GM12878 (cell line): Measurements from ENCODE around the gene BSN. TPM values are rescaled to one million over a fixed set of nuclear protein-coding genes. Genes with fewer than 3 reads are reported as not detected.

Source experiments
- ATAC-seq: fragments of 200-7000 bp; cut with Tn5 transposase; 3 replicates; pipeline ENCODE4 v1.9.1; 2020; ENCODE audit warnings: mild to moderate bottlenecking, moderate library complexity
- BruUV-seq: library from RNA; stranded (reverse); fragments of 400-500 nt; replicated peaks from 2 replicates; lab custom pipeline; 2021; lab: Mats Ljungman, UMichigan
- CTCF ChIA-PET: fragments of 300-600 bp; sonication (Branson Sonifier 250); formaldehyde crosslinking; extraction: SDS; loops from one replicate; lab custom pipeline; 2021; ENCODE audit warnings: inconsistent platforms; lab: Yijun Ruan, JAX
- POLR2A ChIA-PET: fragments of 350-600 bp; formaldehyde crosslinking; extraction: SDS; loops from one replicate; lab custom pipeline; 2021; ENCODE audit warnings: inconsistent platforms; lab: Charles Lee
- RAD21 ChIA-PET: fragments of 300-600 bp; sonication (Branson Sonifier 250); formaldehyde crosslinking; loops from one replicate; lab custom pipeline; 2023; ENCODE audit warnings: antibody characterized with exemption; ENCODE audit not compliant: unreplicated experiment; lab: Charles Lee
- SMC1A ChIA-PET: fragments of 300-600 bp; sonication (Branson Sonifier 250); formaldehyde crosslinking; loops from one replicate; lab custom pipeline; 2023; ENCODE audit not compliant: unreplicated experiment, uncharacterized antibody; lab: Charles Lee
- DNase-seq: peaks from one replicate; pipeline ENCODE4 v3.0.0-alpha.2; 2011; ENCODE audit warnings: low read depth, low spot score
- FAIRE-seq: peaks from 3 replicates; lab custom pipeline; 2011; peaks lifted over from hg19 to GRCh38; lab: Jason Lieb, UNC
- H2AFZ ChIP-seq: 2 replicates; pipeline ENCODE4 v1.6.0; 2011; ENCODE audit warnings: low read depth, low read length, control low read depth; ENCODE audit not compliant: control insufficient read depth
- H3K27ac ChIP-seq: 2 replicates; pipeline ENCODE4 v1.5.1; 2011; ENCODE audit warnings: control low read depth; ENCODE audit not compliant: control insufficient read depth, insufficient read depth
- H3K27me3 ChIP-seq, 2 experiments: replicated peaks in 1 of 2; 2 replicates each; pipeline versions ENCODE4 v1.6.0 to v1.6.1; 2011; ENCODE audit warnings: low read length in 1 of 2; ENCODE audit not compliant: control insufficient read depth in 2 of 2, insufficient read depth in 2 of 2
- H3K36me3 ChIP-seq, 2 experiments: 2 replicates each; pipeline ENCODE4 v1.5.1; 2011; ENCODE audit warnings: low read length in 1 of 2; ENCODE audit not compliant: control insufficient read depth in 2 of 2, insufficient read depth in 2 of 2
- H3K4me1 ChIP-seq: 2 replicates; pipeline ENCODE4 v1.6.1; 2011; ENCODE audit warnings: mild to moderate bottlenecking, low read length, moderate library complexity, mixed read lengths; ENCODE audit not compliant: control insufficient read depth, insufficient read depth
- H3K4me2 ChIP-seq: 2 replicates; pipeline ENCODE4 v1.6.0; 2011; ENCODE audit warnings: control low read depth; ENCODE audit not compliant: control insufficient read depth, insufficient read depth
- H3K4me3 ChIP-seq: fragments of 200-600 bp; sonication (generic); 2 replicates; pipeline ENCODE4 v1.5.1; 2016
- H3K79me2 ChIP-seq: 2 replicates; pipeline ENCODE4 v1.6.0; 2011; ENCODE audit warnings: low read length; ENCODE audit not compliant: control insufficient read depth, insufficient read depth
- H3K9ac ChIP-seq: 2 replicates; pipeline ENCODE4 v1.8.0; 2011; ENCODE audit warnings: low read length, control low read depth, mixed read lengths; ENCODE audit not compliant: control insufficient read depth, insufficient read depth
- H3K9me3 ChIP-seq: replicated peaks from 3 replicates; pipeline ENCODE4 v1.5.1; 2011; ENCODE audit warnings: mild to moderate bottlenecking, low read length; ENCODE audit not compliant: control insufficient read depth, insufficient read depth
- H4K20me1 ChIP-seq: 2 replicates; pipeline ENCODE4 v1.6.0; 2011; ENCODE audit not compliant: control insufficient read depth, insufficient read depth
- GATAD2B ChIP-seq: fragments of 450-650 bp; conservative IDR thresholded peaks from 2 replicates; pipeline ENCODE4 v1.6.1; 2017; ENCODE audit warnings: low read depth, mild to moderate bottlenecking, moderate library complexity
- HDAC6 ChIP-seq: fragments of 200-600 bp; sonication (generic); IDR thresholded peaks from one replicate; pipeline ENCODE4 v1.8.0; 2017; ENCODE audit warnings: antibody characterized with exemption; ENCODE audit not compliant: unreplicated experiment
- JUNB ChIP-seq: IDR thresholded peaks from 2 replicates; pipeline ENCODE4 v1.6.1; 2016; ENCODE audit warnings: antibody characterized with exemption, mild to moderate bottlenecking
- POLR2AphosphoS2 ChIP-seq: IDR thresholded peaks from 2 replicates; pipeline ENCODE4 v1.6.1; 2011; ENCODE audit warnings: low read depth, mild to moderate bottlenecking, low read length, improper control_type of control experiment, moderate library complexity
- SIN3A ChIP-seq: IDR thresholded peaks from 2 replicates; pipeline ENCODE4 v1.6.1; 2012; ENCODE audit warnings: low read depth, low read length, improper control_type of control experiment
- TCF3 ChIP-seq: IDR thresholded peaks from 2 replicates; pipeline ENCODE4 v1.6.1; 2012; ENCODE audit warnings: low read depth, mild to moderate bottlenecking, low read length, borderline replicate concordance; ENCODE audit not compliant: insufficient read depth
- ZNF207 ChIP-seq: fragments of 450-650 bp; IDR thresholded peaks from 2 replicates; pipeline ENCODE4 v1.6.1; 2014; ENCODE audit warnings: antibody characterized with exemption, mild to moderate bottlenecking, borderline replicate concordance
- ZNF622 ChIP-seq: fragments of 450-650 bp; IDR thresholded peaks from 2 replicates; pipeline ENCODE4 v1.6.1; 2017; ENCODE audit warnings: mild to moderate bottlenecking, inconsistent platforms
- WGBS: methylation state at CpG from one replicate; pipeline ENCODE4 v1.1.6; 2016; ENCODE audit warnings: low lambda C conversion rate; ENCODE audit not compliant: insufficient replicate concordance, insufficient coverage; ENCODE audit errors: missing lambda C conversion rate; 5-methylcytosine and 5-hydroxymethylcytosine counted together
- in situ Hi-C: fragments of 300-500 bp; cut with MboI; formaldehyde crosslinking; loops from 9 replicates; pipeline ENCODE4 v1.14.3; 2018; ENCODE audit warnings: mixed read lengths
- intact Hi-C: fragments of 100-400 bp; cut with micrococcal nuclease; formaldehyde crosslinking; loops from one replicate; pipeline ENCODE4 v1.14.2; 2022; ENCODE audit not compliant: unreplicated experiment
- polyA plus RNA-seq, 11 experiments: library from polyadenylated mRNA; depleted of rRNA in 4 of 11; unstranded in 6 of 11; stranded (reverse) in 5 of 11; fragments of >200 nt; fragmentation: Nextera tagmentation in 4 of 11; fragmentation: Illumina TruSeq in 1 of 11; extraction: Ambion mirVana in 4 of 11; extraction: Trizol in 1 of 11; gene quantifications; 1 replicate in 1 of 11; 2 replicates in 10 of 11; pipeline versions ENCODE4 v1.2.1 to v1.2.3, GENCODE V29; 2011 to 2016; ENCODE audit warnings: inconsistent platforms in 2 of 11, missing spikeins in 2 of 11, low read depth in 1 of 11
- total RNA-seq, 4 experiments: library from RNA; depleted of rRNA in 3 of 4; stranded (reverse); fragments of >200 nt in 3 of 4; fragmentation: Illumina TruSeq in 1 of 4; extraction: Trizol in 1 of 4; gene quantifications; 2 replicates each; pipeline versions ENCODE4 v1.2.1 to v1.2.3, GENCODE V29; 2013 to 2021
- TF ChIP-seq, protein P1 (sequence below): IDR thresholded peaks from 2 replicates; pipeline ENCODE4 v1.6.1; 2012; ENCODE audit warnings: low read depth, low read length, improper control_type of control experiment
- TF ChIP-seq, protein P2 (sequence below): IDR thresholded peaks from 2 replicates; pipeline ENCODE4 v1.6.1; 2012; ENCODE audit warnings: low read length, inconsistent platforms

Gene BSN
- total and polyA plus RNA-seq, 10 of the 15 experiments (the other 5 are each of a cell fraction or from before 2014, with no cell fraction given) = under 0.01 to 0.19 (median 0.05) TPM; not detected in 1

DNA sequence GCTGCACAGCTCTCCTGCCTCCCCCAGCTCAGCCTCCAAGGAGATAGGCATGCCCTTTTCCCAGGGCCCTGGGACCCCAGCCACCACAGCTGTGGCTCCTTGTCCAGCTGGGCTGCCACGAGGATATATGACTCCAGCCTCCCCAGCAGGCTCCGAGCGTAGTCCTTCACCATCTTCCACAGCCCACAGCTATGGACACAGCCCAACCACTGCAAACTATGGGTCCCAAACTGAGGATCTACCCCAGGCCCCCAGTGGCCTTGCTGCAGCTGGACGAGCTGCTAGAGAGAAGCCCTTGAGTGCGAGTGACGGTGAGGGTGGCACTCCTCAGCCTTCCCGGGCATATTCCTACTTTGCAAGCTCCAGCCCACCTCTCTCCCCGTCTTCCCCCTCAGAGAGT lies 99.3 kb downstream of the BSN start (continued):
- TF ChIP-seq, protein P1, sequence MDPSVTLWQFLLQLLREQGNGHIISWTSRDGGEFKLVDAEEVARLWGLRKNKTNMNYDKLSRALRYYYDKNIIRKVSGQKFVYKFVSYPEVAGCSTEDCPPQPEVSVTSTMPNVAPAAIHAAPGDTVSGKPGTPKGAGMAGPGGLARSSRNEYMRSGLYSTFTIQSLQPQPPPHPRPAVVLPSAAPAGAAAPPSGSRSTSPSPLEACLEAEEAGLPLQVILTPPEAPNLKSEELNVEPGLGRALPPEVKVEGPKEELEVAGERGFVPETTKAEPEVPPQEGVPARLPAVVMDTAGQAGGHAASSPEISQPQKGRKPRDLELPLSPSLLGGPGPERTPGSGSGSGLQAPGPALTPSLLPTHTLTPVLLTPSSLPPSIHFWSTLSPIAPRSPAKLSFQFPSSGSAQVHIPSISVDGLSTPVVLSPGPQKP = no peak

DNA sequence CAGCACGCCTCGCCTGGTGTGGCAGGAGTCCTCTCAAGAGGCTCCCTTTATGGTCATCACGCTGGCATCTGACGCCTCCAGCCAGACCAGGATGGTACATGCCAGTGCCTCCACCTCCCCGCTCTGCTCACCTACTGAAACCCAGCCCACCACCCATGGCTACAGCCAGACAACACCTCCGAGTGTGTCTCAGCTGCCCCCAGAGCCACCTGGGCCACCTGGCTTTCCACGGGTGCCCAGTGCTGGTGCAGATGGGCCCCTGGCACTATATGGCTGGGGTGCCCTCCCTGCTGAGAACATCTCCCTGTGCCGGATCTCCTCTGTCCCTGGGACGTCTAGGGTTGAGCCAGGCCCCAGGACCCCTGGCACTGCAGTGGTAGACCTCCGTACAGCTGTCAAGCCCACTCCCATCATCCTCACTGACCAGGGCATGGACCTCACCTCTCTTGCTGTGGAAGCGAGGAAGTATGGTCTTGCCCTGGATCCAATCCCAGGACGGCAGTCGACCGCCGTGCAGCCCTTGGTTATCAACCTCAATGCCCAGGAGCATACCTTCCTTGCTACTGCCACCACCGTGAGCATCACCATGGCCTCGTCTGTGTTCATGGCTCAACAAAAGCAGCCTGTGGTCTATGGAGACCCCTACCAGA lies 100.0 kb downstream of the BSN start:
- DNase-seq (no peak), FAIRE-seq (no peak), ATAC-seq (no peak)
- H3K36me3 ChIP-seq = no peaks in the 10 kb centered on the region
- TF ChIP-seq ZNF207 = no peak
- no peak for TF ChIP-seq GATAD2B
- TF ChIP-seq SIN3A = no peak
- TF ChIP-seq JUNB = no peak
- TF ChIP-seq ZNF622 = no peak
- no peak for TF ChIP-seq POLR2AphosphoS2
- TF ChIP-seq HDAC6 = no peak
- TF ChIP-seq, protein P2, sequence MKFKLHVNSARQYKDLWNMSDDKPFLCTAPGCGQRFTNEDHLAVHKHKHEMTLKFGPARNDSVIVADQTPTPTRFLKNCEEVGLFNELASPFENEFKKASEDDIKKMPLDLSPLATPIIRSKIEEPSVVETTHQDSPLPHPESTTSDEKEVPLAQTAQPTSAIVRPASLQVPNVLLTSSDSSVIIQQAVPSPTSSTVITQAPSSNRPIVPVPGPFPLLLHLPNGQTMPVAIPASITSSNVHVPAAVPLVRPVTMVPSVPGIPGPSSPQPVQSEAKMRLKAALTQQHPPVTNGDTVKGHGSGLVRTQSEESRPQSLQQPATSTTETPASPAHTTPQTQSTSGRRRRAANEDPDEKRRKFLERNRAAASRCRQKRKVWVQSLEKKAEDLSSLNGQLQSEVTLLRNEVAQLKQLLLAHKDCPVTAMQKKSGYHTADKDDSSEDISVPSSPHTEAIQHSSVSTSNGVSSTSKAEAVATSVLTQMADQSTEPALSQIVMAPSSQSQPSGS = no peak
- no peak for TF ChIP-seq TCF3
- POLR2A ChIA-PET = no interaction called here
- H3K4me2 ChIP-seq = no peak overlapping the region
- no peaks in the 10 kb centered on the region for H3K27me3 ChIP-seq
- no peak overlapping the region for H3K4me3 ChIP-seq
- CTCF ChIA-PET = interaction anchor here (1.5 kb wide), 1 partner anchor 114 kb away, joined by 8 read pairs; no protein-coding TSS in a partner anchor
- H3K27ac ChIP-seq = no peak overlapping the region
- H4K20me1 ChIP-seq = no peaks in the 10 kb centered on the region
- H2AFZ ChIP-seq = no peak overlapping the region
- no peak overlapping the region for H3K9ac ChIP-seq
- SMC1A ChIA-PET = no interaction called here
- 27% methylated on average over 17 of the region's 17 CpGs for WGBS
- BruUV-seq = no TSS peak
- in situ Hi-C loops = no loop called here
- no peaks in the 10 kb centered on the region for H3K79me2 ChIP-seq
- peaks cover 8% of the 10 kb centered on the region for H3K4me1 ChIP-seq
- H3K9me3 ChIP-seq = no peaks in the 10 kb centered on the region
- RAD21 ChIA-PET = interaction anchor here (0.7 kb wide), 1 partner anchor 114 kb away, joined by 3 read pairs; no protein-coding TSS in a partner anchor
- intact Hi-C loops = no loop called here
